ENCODE measurements around the gene SMR3A. TPM values are rescaled to one million over a fixed set of nuclear protein-coding genes. Genes with fewer than 3 reads are reported as not detected.

Gene SMR3A
- not detected for total RNA-seq

DNA sequence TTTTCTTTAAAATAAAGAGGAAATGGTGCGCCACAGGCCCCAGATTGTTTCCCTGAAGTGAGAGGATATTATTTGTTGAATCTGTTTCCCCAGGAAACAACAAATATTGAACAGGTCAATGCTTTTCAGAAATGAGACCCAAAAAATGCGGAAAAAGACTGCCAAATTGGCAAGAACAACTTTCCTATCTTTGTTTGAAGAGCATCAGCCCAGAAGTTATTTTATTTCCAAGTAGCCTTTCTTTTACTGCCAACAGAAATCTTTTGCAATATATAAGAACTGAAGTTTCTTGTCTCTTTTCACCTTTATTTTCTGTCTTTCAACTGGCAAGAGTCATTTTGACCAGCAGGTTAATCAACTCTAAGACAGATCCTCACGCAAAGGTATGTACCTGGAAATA, at the start of gene SMR3A:
TSS of gene SMR3A (plus strand) at position 301 of the 400 bp plus-strand sequence. CDS start 1,356 bp downstream, outside the sequence.
- Histone ChIP-seq H3K4me3 (no peak within 1 kb of the TSS), H3K36me3 (no peaks in the 10 kb centered on the region), H3K27ac (no peak within 1 kb of the TSS), H3K4me1 (no peaks in the 10 kb centered on the region), H3K27me3 (no peaks in the 10 kb centered on the region), H3K9me3 (no peaks in the 10 kb centered on the region)
- TF ChIP-seq POLR2A (IDR thresholded peaks at IDR 0.05): no peak
- TF ChIP-seq, protein P1, sequence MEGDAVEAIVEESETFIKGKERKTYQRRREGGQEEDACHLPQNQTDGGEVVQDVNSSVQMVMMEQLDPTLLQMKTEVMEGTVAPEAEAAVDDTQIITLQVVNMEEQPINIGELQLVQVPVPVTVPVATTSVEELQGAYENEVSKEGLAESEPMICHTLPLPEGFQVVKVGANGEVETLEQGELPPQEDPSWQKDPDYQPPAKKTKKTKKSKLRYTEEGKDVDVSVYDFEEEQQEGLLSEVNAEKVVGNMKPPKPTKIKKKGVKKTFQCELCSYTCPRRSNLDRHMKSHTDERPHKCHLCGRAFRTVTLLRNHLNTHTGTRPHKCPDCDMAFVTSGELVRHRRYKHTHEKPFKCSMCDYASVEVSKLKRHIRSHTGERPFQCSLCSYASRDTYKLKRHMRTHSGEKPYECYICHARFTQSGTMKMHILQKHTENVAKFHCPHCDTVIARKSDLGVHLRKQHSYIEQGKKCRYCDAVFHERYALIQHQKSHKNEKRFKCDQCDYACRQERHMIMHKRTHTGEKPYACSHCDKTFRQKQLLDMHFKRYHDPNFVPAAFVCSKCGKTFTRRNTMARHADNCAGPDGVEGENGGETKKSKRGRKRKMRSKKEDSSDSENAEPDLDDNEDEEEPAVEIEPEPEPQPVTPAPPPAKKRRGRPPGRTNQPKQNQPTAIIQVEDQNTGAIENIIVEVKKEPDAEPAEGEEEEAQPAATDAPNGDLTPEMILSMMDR (IDR thresholded peaks at IDR 0.05): no peak
- no peak for DNase-seq

DNA sequence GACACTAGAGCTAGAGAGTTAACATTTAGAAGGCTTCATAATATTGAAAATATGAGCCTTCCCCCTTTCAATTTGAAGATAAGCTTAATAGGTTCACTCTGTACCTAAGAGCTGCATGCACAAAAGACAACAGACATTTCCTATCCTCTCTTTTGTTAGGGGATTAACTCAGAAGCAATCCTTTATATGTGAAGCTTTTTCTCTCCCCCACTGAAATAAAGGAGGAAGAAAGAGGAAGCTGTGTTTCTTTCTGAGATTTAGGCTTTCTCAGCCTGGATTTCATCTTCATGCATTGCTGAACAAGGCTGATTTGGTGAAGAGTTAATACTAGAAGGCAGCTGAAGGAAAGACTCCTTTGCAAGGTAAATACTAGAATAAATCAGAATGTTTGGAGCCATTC, 46.8 kb upstream of the SMR3A start:
- TF ChIP-seq, protein P1 (IDR thresholded peaks at IDR 0.05): no peak
- no peak for TF ChIP-seq POLR2A (IDR thresholded peaks at IDR 0.05)
- Histone ChIP-seq H3K36me3 (no peaks in the 10 kb centered on the region), H3K27ac (no peak overlapping the region), H3K4me1 (no peaks in the 10 kb centered on the region), H3K9me3 (no peaks in the 10 kb centered on the region), H3K4me3 (no peak overlapping the region), H3K27me3 (no peaks in the 10 kb centered on the region)
- no peak for DNase-seq

DNA sequence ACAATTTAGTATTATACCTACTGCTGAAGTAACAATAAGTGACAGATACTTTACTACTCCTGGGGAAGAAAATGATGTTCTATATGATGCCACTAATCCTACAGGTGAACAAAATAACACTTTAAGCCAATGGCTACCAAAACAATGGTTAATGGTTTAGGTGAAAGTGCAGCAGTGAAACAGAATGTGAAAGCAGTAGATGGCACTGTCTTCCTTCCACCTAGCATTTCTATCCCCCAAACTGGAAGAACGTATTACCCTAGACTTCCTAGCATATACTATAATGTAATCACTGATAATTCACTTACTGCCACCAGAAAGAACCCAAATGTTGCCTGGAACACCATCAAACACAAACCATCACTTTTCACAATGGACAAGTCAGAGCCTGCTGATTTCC, 44.6 kb upstream of the SMR3A start:
- Histone ChIP-seq H3K4me1 (no peaks in the 10 kb centered on the region), H3K27ac (no peak overlapping the region), H3K36me3 (no peaks in the 10 kb centered on the region), H3K4me3 (no peak overlapping the region), H3K9me3 (no peaks in the 10 kb centered on the region), H3K27me3 (no peaks in the 10 kb centered on the region)
- no peak for DNase-seq
- TF ChIP-seq, protein P1 (IDR thresholded peaks at IDR 0.05): no peak
- TF ChIP-seq POLR2A (IDR thresholded peaks at IDR 0.05): no peak

DNA sequence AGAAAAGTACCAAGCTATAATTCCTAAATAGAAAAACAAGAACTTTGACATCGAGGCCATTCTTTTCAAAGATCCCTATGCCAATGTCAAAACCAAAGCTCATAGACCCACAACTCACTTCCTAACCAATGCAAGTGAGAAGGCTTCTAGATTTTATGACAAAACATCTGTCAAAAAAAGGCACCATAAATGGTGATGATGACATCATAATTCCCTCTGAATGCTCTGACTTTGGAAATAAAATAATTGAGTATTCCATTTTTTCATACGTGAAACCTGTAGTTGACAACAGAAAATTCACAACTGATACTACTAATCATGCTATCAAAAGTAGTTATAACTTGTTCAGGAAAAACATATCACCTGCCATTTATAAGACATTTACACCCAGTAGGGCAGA, 34.5 kb upstream of the SMR3A start:
- Histone ChIP-seq H3K4me1 (no peaks in the 10 kb centered on the region), H3K9me3 (no peaks in the 10 kb centered on the region), H3K27ac (no peak overlapping the region), H3K36me3 (no peaks in the 10 kb centered on the region), H3K4me3 (no peak overlapping the region), H3K27me3 (no peaks in the 10 kb centered on the region)
- TF ChIP-seq, protein P1 (IDR thresholded peaks at IDR 0.05): no peak
- no peak for TF ChIP-seq POLR2A (IDR thresholded peaks at IDR 0.05)
- DNase-seq: no peak

DNA sequence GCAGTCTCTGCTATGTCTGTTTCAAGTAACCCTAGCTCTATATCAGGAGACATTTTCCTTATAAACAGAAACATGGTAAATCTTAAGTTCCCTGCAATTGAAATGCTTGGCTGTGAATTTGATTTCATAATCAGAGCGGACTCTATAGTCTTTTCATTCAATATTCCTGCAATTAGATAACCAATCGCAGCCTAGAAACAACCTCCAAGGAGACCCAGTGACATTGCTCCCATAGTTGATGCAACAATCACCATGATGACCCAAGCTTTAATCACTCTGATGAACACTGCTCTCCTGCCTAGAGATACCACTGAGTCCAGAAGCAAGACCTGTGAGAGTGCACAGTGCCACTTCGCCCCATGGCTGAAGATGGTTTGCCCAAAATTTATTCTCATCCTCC, 25.9 kb upstream of the SMR3A start, which contains the start of gene CABS1:
TSS of gene CABS1 (plus strand) at position 301 of the 400 bp plus-strand sequence. CDS start at position 360, 59 bp downstream.
- Histone ChIP-seq H3K4me1 (no peaks in the 10 kb centered on the region), H3K36me3 (no peaks in the 10 kb centered on the region), H3K27me3 (no peaks in the 10 kb centered on the region), H3K27ac (no peak within 1 kb of the TSS), H3K4me3 (no peak within 1 kb of the TSS), H3K9me3 (no peaks in the 10 kb centered on the region)
- no peak for DNase-seq
- TF ChIP-seq, protein P1 (IDR thresholded peaks at IDR 0.05): no peak
- no peak for TF ChIP-seq POLR2A (IDR thresholded peaks at IDR 0.05)

DNA sequence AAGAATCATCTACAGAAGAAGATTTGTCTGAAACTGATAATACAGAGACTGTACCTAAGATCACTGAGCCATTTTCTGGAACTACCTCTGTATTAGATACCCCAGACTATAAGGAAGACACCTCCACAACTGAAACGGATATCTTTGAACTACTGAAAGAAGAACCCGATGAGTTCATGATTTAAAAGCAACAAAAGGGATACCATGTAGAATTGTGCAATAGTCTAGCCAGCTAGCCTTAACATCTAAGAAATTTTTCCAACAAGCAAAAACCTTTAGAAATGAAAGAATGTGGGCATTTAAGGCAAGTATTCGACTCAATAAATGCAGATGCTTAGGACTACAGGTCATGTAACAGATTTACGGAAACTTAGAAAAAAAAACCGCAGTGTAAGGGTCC, 24.5 kb upstream of the SMR3A start:
- H3K4me1 ChIP-seq: no peaks in the 10 kb centered on the region
- TF ChIP-seq, protein P1 (IDR thresholded peaks at IDR 0.05): no peak
- TF ChIP-seq POLR2A (IDR thresholded peaks at IDR 0.05): no peak
- H3K36me3 ChIP-seq: no peaks in the 10 kb centered on the region
- H3K27ac ChIP-seq: no peak overlapping the region
- H3K4me3 ChIP-seq: no peak overlapping the region
- no peak for DNase-seq
- no peaks in the 10 kb centered on the region for H3K27me3 ChIP-seq
- H3K9me3 ChIP-seq: no peaks in the 10 kb centered on the region
